ENCODE data around the gene MMS19.

DNA sequence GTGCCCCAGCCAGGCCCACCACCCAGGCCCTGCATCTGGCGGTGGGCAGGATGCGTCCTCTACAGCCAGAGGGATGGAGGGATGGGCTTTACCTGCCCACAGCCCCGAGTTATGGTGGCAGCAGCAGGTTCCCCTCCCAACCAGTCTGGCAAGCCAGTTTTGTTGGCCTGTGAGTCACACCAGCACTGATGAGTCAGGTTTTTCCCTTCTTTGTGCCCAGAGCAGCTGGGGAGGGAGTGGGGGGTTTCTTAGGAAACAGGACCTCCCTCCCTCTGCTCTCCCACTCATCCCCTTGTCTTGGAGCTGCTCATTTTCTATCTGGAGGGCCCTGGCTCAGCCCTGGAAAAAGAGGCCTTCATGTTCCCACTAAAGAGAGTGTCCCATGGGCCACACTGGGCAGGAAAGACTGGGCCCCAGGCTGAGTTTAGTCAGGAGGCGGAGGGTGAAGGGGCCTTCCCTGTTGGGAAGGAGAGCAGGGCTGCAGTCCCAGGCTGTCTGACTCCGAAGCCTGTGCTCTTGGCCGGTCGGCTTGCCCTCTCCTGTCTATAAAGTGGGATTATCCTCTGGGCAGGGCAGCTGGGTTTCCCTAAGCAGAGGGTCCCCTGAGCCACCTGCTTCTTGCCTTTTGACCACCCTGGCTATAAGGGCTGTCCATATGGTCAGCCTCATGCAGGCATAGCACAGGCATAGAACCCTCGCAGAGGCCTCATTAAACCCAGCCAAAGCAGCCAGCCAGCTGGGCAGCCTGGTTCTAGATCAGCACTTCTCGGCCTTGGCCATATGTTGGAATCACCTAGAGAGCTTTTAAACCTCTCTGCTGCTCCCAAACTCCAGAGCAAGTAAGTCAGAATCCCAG, 44.2 kb upstream of the MMS19 start:
- TF ChIP-seq, protein P1, sequence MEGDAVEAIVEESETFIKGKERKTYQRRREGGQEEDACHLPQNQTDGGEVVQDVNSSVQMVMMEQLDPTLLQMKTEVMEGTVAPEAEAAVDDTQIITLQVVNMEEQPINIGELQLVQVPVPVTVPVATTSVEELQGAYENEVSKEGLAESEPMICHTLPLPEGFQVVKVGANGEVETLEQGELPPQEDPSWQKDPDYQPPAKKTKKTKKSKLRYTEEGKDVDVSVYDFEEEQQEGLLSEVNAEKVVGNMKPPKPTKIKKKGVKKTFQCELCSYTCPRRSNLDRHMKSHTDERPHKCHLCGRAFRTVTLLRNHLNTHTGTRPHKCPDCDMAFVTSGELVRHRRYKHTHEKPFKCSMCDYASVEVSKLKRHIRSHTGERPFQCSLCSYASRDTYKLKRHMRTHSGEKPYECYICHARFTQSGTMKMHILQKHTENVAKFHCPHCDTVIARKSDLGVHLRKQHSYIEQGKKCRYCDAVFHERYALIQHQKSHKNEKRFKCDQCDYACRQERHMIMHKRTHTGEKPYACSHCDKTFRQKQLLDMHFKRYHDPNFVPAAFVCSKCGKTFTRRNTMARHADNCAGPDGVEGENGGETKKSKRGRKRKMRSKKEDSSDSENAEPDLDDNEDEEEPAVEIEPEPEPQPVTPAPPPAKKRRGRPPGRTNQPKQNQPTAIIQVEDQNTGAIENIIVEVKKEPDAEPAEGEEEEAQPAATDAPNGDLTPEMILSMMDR (IDR thresholded peaks at IDR 0.05; ENCODE audit: low read depth, low read length, poor library complexity, severe bottlenecking), result no peak
- no peak for TF ChIP-seq EZH2phosphoT487 (IDR thresholded peaks at IDR 0.05; ENCODE audit: borderline replicate concordance, low read length)
